HepG2 (cell line): ENCODE results near the gene ELL. TPM values are rescaled to one million over a fixed set of nuclear protein-coding genes. Genes with fewer than 3 reads are reported as not detected.

Source experiments
- CCDC6 ChIP-seq: sonication (generic); formaldehyde crosslinking; IDR thresholded peaks from 2 replicates; pipeline ENCODE4 v1.8.1; 2022; ENCODE audit warnings: mild to moderate bottlenecking, missing genetic modification reagents, moderate library complexity
- ETS1 ChIP-seq: sonication (generic); formaldehyde crosslinking; IDR thresholded peaks from 2 replicates; pipeline ENCODE4 v1.4.0; 2020; ENCODE audit warnings: missing genetic modification reagents
- GLI4 ChIP-seq: sonication (generic); formaldehyde crosslinking; IDR thresholded peaks from 2 replicates; pipeline ENCODE4 v1.5.1; 2020; ENCODE audit warnings: missing genetic modification reagents, mild to moderate bottlenecking, moderate library complexity, borderline replicate concordance
- HNF4G ChIP-seq, 2 experiments: sonication (generic) in 1 of 2; formaldehyde crosslinking in 1 of 2; IDR thresholded peaks; 2 replicates each; pipeline versions ENCODE4 v1.4.0 to v1.6.1; 2011 to 2020; ENCODE audit warnings: borderline replicate concordance in 2 of 2, low read depth in 2 of 2, mild to moderate bottlenecking in 2 of 2, low read length in 1 of 2, missing genetic modification reagents in 1 of 2, moderate library complexity in 1 of 2
- JUNB ChIP-seq: sonication (generic); formaldehyde crosslinking; IDR thresholded peaks from 2 replicates; pipeline ENCODE4 v1.8.0; 2022; ENCODE audit warnings: missing genetic modification reagents, mild to moderate bottlenecking, borderline replicate concordance
- MED8 ChIP-seq: sonication (generic); formaldehyde crosslinking; IDR thresholded peaks from 2 replicates; pipeline ENCODE4 v1.8.1; 2023; ENCODE audit warnings: mild to moderate bottlenecking, missing genetic modification reagents; ENCODE audit not compliant: insufficient replicate concordance
- NKX3-1 ChIP-seq: sonication (generic); formaldehyde crosslinking; IDR thresholded peaks from 2 replicates; pipeline ENCODE4 v1.5.0; 2020; ENCODE audit warnings: missing genetic modification reagents
- NR1H2 ChIP-seq: sonication (generic); formaldehyde crosslinking; IDR thresholded peaks from 2 replicates; pipeline ENCODE4 v1.8.1; 2022; ENCODE audit warnings: low read depth, missing genetic modification reagents, borderline replicate concordance
- UBTF ChIP-seq: sonication (generic); formaldehyde crosslinking; IDR thresholded peaks from 2 replicates; pipeline ENCODE4 v1.4.0; 2020; ENCODE audit warnings: mild to moderate bottlenecking, missing genetic modification reagents
- ZBTB3 ChIP-seq: sonication (generic); formaldehyde crosslinking; IDR thresholded peaks from 2 replicates; pipeline ENCODE4 v1.4.0; 2020; ENCODE audit warnings: low read depth, mild to moderate bottlenecking, moderate library complexity, missing genetic modification reagents, borderline replicate concordance
- ZBTB7A ChIP-seq: sonication (generic); formaldehyde crosslinking; IDR thresholded peaks from 2 replicates; pipeline ENCODE4 v1.8.0; 2022; ENCODE audit warnings: mild to moderate bottlenecking, missing genetic modification reagents
- ZGPAT ChIP-seq: IDR thresholded peaks from 2 replicates; pipeline ENCODE4 v1.6.1; 2016; ENCODE audit warnings: mild to moderate bottlenecking
- ZMYM4 ChIP-seq: sonication (generic); formaldehyde crosslinking; IDR thresholded peaks from 2 replicates; pipeline ENCODE4 v1.8.1; 2023; ENCODE audit warnings: mild to moderate bottlenecking, missing genetic modification reagents
- ZNF205 ChIP-seq: IDR thresholded peaks from 2 replicates; pipeline ENCODE4 v1.6.1; 2018; ENCODE audit warnings: missing biosample characterization, missing genetic modification reagents
- ZNF761 ChIP-seq: sonication (generic); formaldehyde crosslinking; conservative IDR thresholded peaks from 2 replicates; pipeline ENCODE4 v1.4.0; 2020; ENCODE audit warnings: mild to moderate bottlenecking, missing genetic modification reagents
- ZNF790 ChIP-seq: sonication (generic); formaldehyde crosslinking; IDR thresholded peaks from 2 replicates; pipeline ENCODE4 v1.8.0; 2022; ENCODE audit warnings: missing genetic modification reagents, mild to moderate bottlenecking, borderline replicate concordance
- ZSCAN20 ChIP-seq: sonication (generic); formaldehyde crosslinking; IDR thresholded peaks from 2 replicates; pipeline ENCODE4 v1.4.0; 2020; ENCODE audit warnings: missing genetic modification reagents, mild to moderate bottlenecking, borderline replicate concordance
- ZSCAN21 ChIP-seq: sonication (generic); formaldehyde crosslinking; IDR thresholded peaks from 2 replicates; pipeline ENCODE4 v1.8.0; 2022; ENCODE audit warnings: mild to moderate bottlenecking, missing genetic modification reagents, moderate library complexity, borderline replicate concordance
- ZSCAN22 ChIP-seq: sonication (generic); formaldehyde crosslinking; IDR thresholded peaks from 2 replicates; pipeline ENCODE4 v1.4.0; 2020; ENCODE audit warnings: mild to moderate bottlenecking, missing genetic modification reagents
- polyA plus RNA-seq, 8 experiments: library from polyadenylated mRNA; depleted of rRNA in 3 of 8; stranded (reverse) in 7 of 8; unstranded in 1 of 8; fragments of >200 nt; fragmentation: Illumina TruSeq in 4 of 8; extraction: Trizol in 4 of 8; gene quantifications; 2 replicates each; pipeline versions ENCODE4 v1.2.1 to v1.2.3, GENCODE V29; 2011 to 2016; ENCODE audit warnings: low read depth in 4 of 8, missing spikeins in 1 of 8, mixed read lengths in 1 of 8; ENCODE audit not compliant: insufficient read depth in 1 of 8
- total RNA-seq, 5 experiments: library from RNA; depleted of rRNA; stranded (reverse); fragments of >200 nt; fragmentation: Illumina TruSeq; extraction: Trizol; gene quantifications; 2 replicates each; pipeline ENCODE4 v1.2.3, GENCODE V29; 2016; ENCODE audit warnings: low read depth in 1 of 5

Gene ELL
- total and polyA plus RNA-seq, 2 of the 13 experiments (the other 11 are each of a cell fraction or from before 2014, with no cell fraction given), result 3.7 to 5.4 TPM

- TF ChIP-seq UBTF (CRISPR knock-in tag) (peak; percentile 33; the same call in 1 of the 2 replicates), NKX3-1 (CRISPR knock-in tag) (0 out of 2 replicates have a peak, but pooled peaks have one; percentile 33), ZMYM4 (no peak), ZSCAN21 (no peak), ZGPAT (peak; percentile 68; the same call in 1 of the 2 replicates), ZNF205 (CRISPR knock-in tag) (no peak), CCDC6 (CRISPR knock-in tag) (peak; percentile 57; the same call in 1 of the 2 replicates), ZNF790 (CRISPR knock-in tag) (no peak), ZSCAN22 (CRISPR knock-in tag) (no peak), JUNB (CRISPR knock-in tag) (no peak; the same call in 1 of the 2 replicates), ZBTB7A (CRISPR knock-in tag) (0 out of 2 replicates have a peak, but pooled peaks have one; percentile 24), ZNF761 (CRISPR knock-in tag) (peak; percentile 43; the same call in 1 of the 2 replicates), NR1H2 (CRISPR knock-in tag) (no peak), HNF4G (IDR thresholded peaks at IDR 0.05; ENCODE audit: borderline replicate concordance, low read depth, low read length) (no peak), HNF4G (CRISPR knock-in tag; IDR thresholded peaks at IDR 0.05; ENCODE audit: borderline replicate concordance, low read depth) (no peak; the same call in 1 of the 2 replicates), MED8 (no peak), ZBTB3 (no peak), ETS1 (no peak), GLI4 (no peak), ZSCAN20 (CRISPR knock-in tag) (no peak)
Observed at GRCh38 chr19:18557411-18558201, 35.7 kb upstream of the ELL start, which contains the start of gene KXD1 (continued).
